H1 (cell line): ENCODE measurements around the gene NPS. TPM values are rescaled to one million over a fixed set of nuclear protein-coding genes. Genes with fewer than 3 reads are reported as not detected.

Experiments used
- CTCF ChIA-PET: fragments of 300-600 bp; sonication (Branson Sonifier 250); formaldehyde crosslinking; loops from one replicate; lab custom pipeline; 2021; ENCODE audit not compliant: partially characterized antibody; lab: Charles Lee
- POLR2A ChIA-PET: fragments of 300-600 bp; sonication (Branson Sonifier 250); formaldehyde crosslinking; loops from one replicate; lab custom pipeline; 2021; ENCODE audit warnings: inconsistent platforms; ENCODE audit not compliant: partially characterized antibody; lab: Charles Lee
- DNase-seq, 2 experiments: peaks; one replicate each; pipeline versions ENCODE4 v3.0.0 to v3.0.0-alpha.2; 2010 to 2022; ENCODE audit warnings: low spot score in 2 of 2, low read depth in 1 of 2, mixed read lengths in 1 of 2
- FAIRE-seq: peaks from 2 replicates; lab custom pipeline; 2011; peaks lifted over from hg19 to GRCh38; lab: Jason Lieb, UNC
- H2AFZ ChIP-seq: 2 replicates; pipeline ENCODE4 v1.8.1; 2012; ENCODE audit warnings: low read length, inconsistent platforms
- H2AK5ac ChIP-seq: 2 replicates; pipeline ENCODE4 v1.6.1; 2013; ENCODE audit warnings: low read depth, low read length
- H2BK120ac ChIP-seq: replicated peaks from 2 replicates; pipeline ENCODE3; 2013; ENCODE audit warnings: low read depth, low read length, inconsistent platforms
- H2BK12ac ChIP-seq: 2 replicates; pipeline ENCODE4 v1.6.1; 2013; ENCODE audit warnings: low read depth, low read length
- H2BK15ac ChIP-seq: 2 replicates; pipeline ENCODE4 v1.6.1; 2013; ENCODE audit warnings: low read length
- H2BK20ac ChIP-seq: 2 replicates; pipeline ENCODE4 v1.6.1; 2013; ENCODE audit warnings: low read length
- H2BK5ac ChIP-seq: 2 replicates; pipeline ENCODE4 v1.6.1; 2013; ENCODE audit warnings: low read depth, low read length
- H3K14ac ChIP-seq: 2 replicates; pipeline ENCODE4 v1.6.1; 2013; ENCODE audit warnings: inconsistent platforms; ENCODE audit not compliant: insufficient read length
- H3K18ac ChIP-seq: 2 replicates; pipeline ENCODE4 v1.6.1; 2013; ENCODE audit warnings: low read length; ENCODE audit errors: extremely low read depth
- H3K23ac ChIP-seq: 2 replicates; pipeline ENCODE4 v1.6.1; 2013; ENCODE audit warnings: inconsistent platforms; ENCODE audit not compliant: insufficient read length
- H3K23me2 ChIP-seq: 2 replicates; pipeline ENCODE4 v1.6.1; 2013; ENCODE audit warnings: low read depth, low read length
- H3K27ac ChIP-seq: 2 replicates; pipeline ENCODE4 v1.6.1; 2011; ENCODE audit warnings: low read depth, low read length, inconsistent platforms
- H3K27me3 ChIP-seq, 4 experiments: replicated peaks in 1 of 4; 1 replicate in 1 of 4; 2 replicates in 3 of 4; pipeline versions ENCODE4 v1.6.1 to v1.8.1; 2011 to 2013; ENCODE audit warnings: low read length in 3 of 4, mild to moderate bottlenecking in 3 of 4, inconsistent platforms in 2 of 4, mixed read lengths in 2 of 4, moderate library complexity in 1 of 4; ENCODE audit not compliant: control insufficient read depth in 3 of 4, insufficient read depth in 3 of 4; ENCODE audit errors: extremely low read depth in 1 of 4
- H3K36me3 ChIP-seq, 4 experiments: 2 replicates each; pipeline versions ENCODE4 v1.6.1 to v1.8.1; 2011 to 2013; ENCODE audit warnings: mild to moderate bottlenecking in 4 of 4, low read length in 3 of 4, moderate library complexity in 2 of 4, control low read depth in 1 of 4, inconsistent platforms in 1 of 4; ENCODE audit not compliant: insufficient read depth in 4 of 4, control insufficient read depth in 2 of 4
- H3K4ac ChIP-seq: replicated peaks from 2 replicates; pipeline ENCODE3; 2013; ENCODE audit warnings: low read length, low read depth, mixed read lengths, inconsistent platforms; ENCODE audit not compliant: insufficient read length
- H3K4me1 ChIP-seq, 4 experiments: replicated peaks in 1 of 4; 1 replicate in 1 of 4; 2 replicates in 3 of 4; pipeline versions ENCODE4 v1.6.1 to v1.8.1; 2011 to 2013; ENCODE audit warnings: low read length in 3 of 4, inconsistent platforms in 2 of 4, mixed read lengths in 1 of 4; ENCODE audit not compliant: insufficient read depth in 4 of 4, control insufficient read depth in 3 of 4
- H3K4me2 ChIP-seq, 2 experiments: 2 replicates each; pipeline versions ENCODE4 v1.6.1 to v1.8.1; 2011 to 2013; ENCODE audit warnings: low read depth in 2 of 2, low read length in 2 of 2, control low read depth in 1 of 2, inconsistent platforms in 1 of 2, mild to moderate bottlenecking in 1 of 2; ENCODE audit not compliant: insufficient read depth in 1 of 2
- H3K4me3 ChIP-seq, 4 experiments: fragments of 200-600, 300-600 bp in 1 of 4; sonication (generic), shearing (Covaris generic), sonication (Bioruptor Twin) in 1 of 4; 2 replicates each; pipeline versions ENCODE4 v1.5.1 to v1.8.1; 2011 to 2016; ENCODE audit warnings: low read length in 4 of 4, low read depth in 3 of 4, control low read depth in 2 of 4, inconsistent platforms in 2 of 4, mild to moderate bottlenecking in 2 of 4, mixed read lengths in 1 of 4, moderate library complexity in 1 of 4; ENCODE audit not compliant: insufficient read depth in 2 of 4; ENCODE audit errors: extremely low read depth in 1 of 4
- H3K56ac ChIP-seq: replicated peaks from 2 replicates; pipeline ENCODE3; 2013; ENCODE audit warnings: low read depth, mild to moderate bottlenecking, mixed read lengths, low read length, inconsistent platforms; ENCODE audit not compliant: insufficient read length
- H3K79me1 ChIP-seq: 2 replicates; pipeline ENCODE4 v1.6.1; 2013; ENCODE audit warnings: low read depth, low read length, control low read depth
- H3K79me2 ChIP-seq, 2 experiments: 2 replicates each; pipeline versions ENCODE4 v1.6.1 to v1.8.1; 2012 to 2013; ENCODE audit warnings: low read length in 2 of 2, mild to moderate bottlenecking in 2 of 2, inconsistent platforms in 1 of 2; ENCODE audit not compliant: insufficient read depth in 2 of 2, control insufficient read depth in 1 of 2
- H3K9ac ChIP-seq, 4 experiments: replicated peaks in 1 of 4; 1 replicate in 1 of 4; 2 replicates in 3 of 4; pipeline versions ENCODE4 v1.6.1 to v1.8.1; 2011 to 2013; ENCODE audit warnings: low read depth in 3 of 4, low read length in 3 of 4, control low read depth in 2 of 4, mild to moderate bottlenecking in 2 of 4, moderate library complexity in 2 of 4, inconsistent platforms in 1 of 4; ENCODE audit errors: extremely low read depth in 1 of 4
- H3K9me3 ChIP-seq, 2 experiments: 2 replicates each; pipeline versions ENCODE4 v1.6.1 to v1.8.1; 2012 to 2013; ENCODE audit warnings: mild to moderate bottlenecking in 2 of 2, moderate library complexity in 2 of 2, control low read depth in 1 of 2, inconsistent platforms in 1 of 2, low read depth in 1 of 2, low read length in 1 of 2, mixed read lengths in 1 of 2; ENCODE audit not compliant: insufficient read depth in 2 of 2
- H4K20me1 ChIP-seq, 2 experiments: replicated peaks in 1 of 2; 2 replicates each; pipeline versions ENCODE3 to v1.8.1; 2011 to 2013; ENCODE audit warnings: inconsistent platforms in 2 of 2, low read length in 2 of 2, mild to moderate bottlenecking in 1 of 2; ENCODE audit not compliant: insufficient read depth in 2 of 2, control insufficient read depth in 1 of 2
- H4K5ac ChIP-seq: 2 replicates; pipeline ENCODE4 v1.6.1; 2013; ENCODE audit warnings: low read length, low read depth, mixed read lengths, inconsistent platforms; ENCODE audit not compliant: insufficient read length
- H4K8ac ChIP-seq: 2 replicates; pipeline ENCODE4 v1.8.0; 2013; ENCODE audit warnings: mild to moderate bottlenecking, moderate library complexity, low read length, inconsistent platforms; ENCODE audit not compliant: insufficient read depth; ENCODE audit errors: extremely low read depth
- H4K91ac ChIP-seq: replicated peaks from 2 replicates; pipeline ENCODE3; 2013; ENCODE audit warnings: low read length, mixed read lengths, inconsistent platforms; ENCODE audit not compliant: insufficient read length
- BCL11A ChIP-seq, 2 experiments: IDR thresholded peaks; one replicate each; pipeline ENCODE4 v1.6.1; 2011; ENCODE audit warnings: low read depth in 2 of 2, low read length in 2 of 2, mild to moderate bottlenecking in 2 of 2
- CEBPB ChIP-seq: IDR thresholded peaks from 2 replicates; pipeline ENCODE4 v1.6.1; 2012; ENCODE audit warnings: low read depth, low read length
- EGR1 ChIP-seq: IDR thresholded peaks from 2 replicates; pipeline ENCODE4 v1.6.1; 2011; ENCODE audit warnings: low read depth, low read length, borderline replicate concordance
- FOSL1 ChIP-seq: IDR thresholded peaks from 2 replicates; pipeline ENCODE4 v1.6.1; 2011; ENCODE audit warnings: mild to moderate bottlenecking, low read depth, low read length, moderate library complexity; ENCODE audit not compliant: insufficient read depth
- HDAC2 ChIP-seq, 2 experiments: fragments of 300-600 bp in 1 of 2; sonication (generic) in 1 of 2; IDR thresholded peaks; 2 replicates each; pipeline ENCODE4 v1.6.1; 2011 to 2012; ENCODE audit warnings: low read depth in 2 of 2, low read length in 2 of 2, mild to moderate bottlenecking in 2 of 2, moderate library complexity in 2 of 2, borderline replicate concordance in 1 of 2, inconsistent platforms in 1 of 2
- JUN ChIP-seq: IDR thresholded peaks from 2 replicates; pipeline ENCODE4 v1.6.1; 2011; ENCODE audit warnings: low read depth, mild to moderate bottlenecking, improper control_type of control experiment, low read length
- KDM4A ChIP-seq: IDR thresholded peaks from one replicate; pipeline ENCODE4 v1.7.1; 2012; ENCODE audit warnings: low read depth, mild to moderate bottlenecking, moderate library complexity, low read length, inconsistent platforms; ENCODE audit not compliant: severe bottlenecking
- KDM5A ChIP-seq: fragments of 200-600 bp; IDR thresholded peaks from 2 replicates; pipeline ENCODE4 v1.7.1; 2012; ENCODE audit warnings: mild to moderate bottlenecking, low read length, inconsistent platforms, mixed read lengths
- SIRT6 ChIP-seq: IDR thresholded peaks from one replicate; pipeline ENCODE4 v1.7.1; 2012; ENCODE audit warnings: low read length, inconsistent platforms
- SP2 ChIP-seq: IDR thresholded peaks from 2 replicates; pipeline ENCODE4 v1.6.1; 2012; ENCODE audit warnings: mild to moderate bottlenecking, low read length, inconsistent platforms
- WGBS, 2 experiments: shearing (Covaris generic) in 1 of 2; methylation state at CpG; one replicate each; pipeline versions ENCODE4 v1.1.6 to v1.1.7; 2013 to 2015; ENCODE audit warnings: low lambda C conversion rate in 2 of 2, mixed read lengths in 2 of 2, inconsistent platforms in 1 of 2, low coverage in 1 of 2, missing lambda C conversion rate in 1 of 2; ENCODE audit not compliant: insufficient replicate concordance in 2 of 2, insufficient coverage in 1 of 2, insufficient read length in 1 of 2; ENCODE audit errors: extremely low coverage in 1 of 2, missing lambda C conversion rate in 1 of 2; 5-methylcytosine and 5-hydroxymethylcytosine counted together
- polyA plus RNA-seq, 7 experiments: library from polyadenylated mRNA; depleted of rRNA in 3 of 7; stranded (reverse) in 5 of 7; unstranded in 2 of 7; fragments of >200 nt in 5 of 7; fragments of 200-250 nt in 2 of 7; gene quantifications; 1 replicate in 5 of 7; 2 replicates in 1 of 7; 4 replicates in 1 of 7; pipeline versions ENCODE4 v1.2.1 to v1.2.3, GENCODE V29; 2011 to 2013; ENCODE audit warnings: missing spikeins in 2 of 7, mixed read lengths in 2 of 7
- total RNA-seq: library from RNA; stranded (reverse); fragmentation: NEBNext Ultra II Directional; extraction: Animal tissue kit (Norgen Biotek cat#: 25700); gene quantifications from 2 replicates; pipeline ENCODE4 v1.2.1, GENCODE V29; 2021

NPS gene
- total and polyA plus RNA-seq, 2 of the 8 experiments (the other 6 are each of a cell fraction or from before 2014, with no cell fraction given): not detected

DNA sequence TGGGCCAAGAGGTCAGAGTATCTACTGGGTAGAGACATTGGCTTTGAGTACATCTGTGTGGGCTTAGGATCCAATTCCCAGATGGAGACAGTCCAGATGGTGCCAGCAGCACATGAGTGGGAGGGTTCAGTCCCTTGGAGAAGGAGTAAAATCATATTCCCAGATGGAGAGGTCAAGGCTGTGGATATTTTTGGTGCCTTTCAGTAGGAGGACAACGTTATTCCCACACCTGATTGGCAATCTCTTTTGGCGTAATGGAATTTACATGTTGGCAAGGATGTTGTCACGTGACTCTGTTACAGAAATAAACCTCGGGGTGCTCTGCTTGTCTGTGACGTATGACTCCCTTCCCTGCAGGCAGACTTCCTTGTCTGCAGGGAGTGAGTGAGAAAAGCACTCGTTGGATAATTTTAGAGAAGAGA, 27.6 kb downstream of the NPS start:
- Histone ChIP-seq H3K23ac (no peak overlapping the region), H2BK20ac (no peak overlapping the region), H3K9me3 (no peaks in the 10 kb centered on the region; a peak in 1 of 4 replicates), H3K27ac (no peak overlapping the region), H2AFZ (no peak overlapping the region), H4K5ac (no peak overlapping the region), H3K4me3 (no peak overlapping the region), H3K18ac (no peak overlapping the region), H3K4ac (no peak overlapping the region), H3K56ac (no peak overlapping the region), H3K23me2 (no peaks in the 10 kb centered on the region), H4K91ac (no peak overlapping the region), H2BK5ac (no peak overlapping the region), H4K8ac (no peak overlapping the region), H2BK120ac (no peak overlapping the region), H3K4me2 (no peak overlapping the region), H3K14ac (no peak overlapping the region), H3K27me3 (no peaks in the 10 kb centered on the region), H4K20me1 (no peaks in the 10 kb centered on the region), H3K79me1 (no peaks in the 10 kb centered on the region), H2BK15ac (no peak overlapping the region), H3K9ac (no peak overlapping the region), H3K4me1 (no peaks in the 10 kb centered on the region), H2AK5ac (no peak overlapping the region), H3K79me2 (no peaks in the 10 kb centered on the region), H3K36me3 (no peaks in the 10 kb centered on the region), H2BK12ac (no peak overlapping the region)
- no peak for DNase-seq
- no peak for FAIRE-seq
- POLR2A ChIA-PET: no interaction called here
- 82% methylated on average over 6 of the region's 6 CpGs; no CpG with 5 or more reads in 1 of the 2 experiments for WGBS, 2 experiments
- CTCF ChIA-PET: interaction anchor here (1.0 to 2.3 kb wide), 4 partner anchors 9 to 90 kb away, joined by 3 to 14 read pairs (median 4); no protein-coding TSS in a partner anchor
- TF ChIP-seq SIRT6 (no peak), KDM5A (no peak), EGR1 (no peak), BCL11A (IDR thresholded peaks at IDR 0.05; ENCODE audit: low read depth in 2 of 2, low read length in 2 of 2) (no peak), JUN (no peak), FOSL1 (no peak), CEBPB (no peak), KDM4A (no peak), HDAC2 (IDR thresholded peaks at IDR 0.05; ENCODE audit: borderline replicate concordance in 1 of 2, low read depth in 2 of 2, low read length in 2 of 2) (no peak), SP2 (no peak)
